Spleen (tissue), 7 donors: ENCODE data around the gene MIEF1.

Experiments
- CTCF ChIP-seq, 11 experiments: fragments of 200-600 bp in 7 of 11; fragments of 450-650 bp in 4 of 11; sonication (generic) in 4 of 11; IDR thresholded peaks in 8 of 11; conservative IDR thresholded peaks in 3 of 11; 1 replicate in 7 of 11; 2 replicates in 4 of 11; pipeline versions ENCODE4 v1.4.0 to v1.8.0; 2016 to 2021; ENCODE audit warnings: antibody characterized with exemption in 11 of 11, inconsistent platforms in 4 of 11, mild to moderate bottlenecking in 1 of 11
- POLR2A ChIP-seq, 3 donors: fragments of 450-650 bp; IDR thresholded peaks; one replicate each; pipeline ENCODE4 v1.5.1; 2017; ENCODE audit warnings: antibody characterized with exemption in 3 of 3, mild to moderate bottlenecking in 1 of 3
- POLR2AphosphoS5 ChIP-seq, 3 donors: sonication (generic); formaldehyde crosslinking; IDR thresholded peaks; one replicate each; pipeline ENCODE4 v1.5.1; 2017; ENCODE audit warnings: antibody characterized with exemption in 3 of 3
- donor health status: DM: no; HTN: no; CAD: no; lungs with moderate emphysema.
- donor health status: DM: no; HTN: no; CAD: no.
- donor health status: DM: no; HTN: no; CAD: no.

GRCh38 chr22:39469326-39469680 lies 32.8 kb upstream of the MIEF1 start:
- TF ChIP-seq POLR2AphosphoS5 (IDR thresholded peaks at IDR 0.05): no peak
- TF ChIP-seq CTCF (IDR thresholded peaks at IDR 0.05 in 8 of 11, conservative IDR thresholded peaks at IDR 0.05 in 3 of 11): no peak
- TF ChIP-seq POLR2A (IDR thresholded peaks at IDR 0.05): no peak
